ENCODE measurements around the gene TMC1.

Gene TMC1

GRCh38 chr9:72557549-72557948 is 36.1 kb downstream of the TMC1 start:
- no peaks in the 10 kb centered on the region for H3K36me3 ChIP-seq (replicated peaks; ENCODE audit: low read depth, low read length)
- H2AFZ ChIP-seq (ENCODE audit: low read depth, low read length) = no peak overlapping the region
- H3K27ac ChIP-seq (ENCODE audit: low read length) = no peak overlapping the region
- H3K4me1 ChIP-seq (ENCODE audit: low read length) = no peaks in the 10 kb centered on the region
- H3K4me3 ChIP-seq (ENCODE audit: low read length) = no peak overlapping the region
- no peaks in the 10 kb centered on the region for H3K27me3 ChIP-seq (ENCODE audit: low read depth, low read length)
- H3K9ac ChIP-seq (ENCODE audit: low read length) = no peak overlapping the region
- no peak overlapping the region for H3K4me2 ChIP-seq (ENCODE audit: low read length)
- H3K9me3 ChIP-seq (ENCODE audit: insufficient read depth, low read length) = no peaks in the 10 kb centered on the region
- no peaks in the 10 kb centered on the region for H3K79me2 ChIP-seq (ENCODE audit: low read length)
- no peak for TF ChIP-seq CTCF (IDR thresholded peaks at IDR 0.05; ENCODE audit: low read depth, low read length)
- no peak for TF ChIP-seq EZH2phosphoT487 (IDR thresholded peaks at IDR 0.05; ENCODE audit: low read depth)
- no peaks in the 10 kb centered on the region for H4K20me1 ChIP-seq (ENCODE audit: insufficient read depth, low read length)

DNA sequence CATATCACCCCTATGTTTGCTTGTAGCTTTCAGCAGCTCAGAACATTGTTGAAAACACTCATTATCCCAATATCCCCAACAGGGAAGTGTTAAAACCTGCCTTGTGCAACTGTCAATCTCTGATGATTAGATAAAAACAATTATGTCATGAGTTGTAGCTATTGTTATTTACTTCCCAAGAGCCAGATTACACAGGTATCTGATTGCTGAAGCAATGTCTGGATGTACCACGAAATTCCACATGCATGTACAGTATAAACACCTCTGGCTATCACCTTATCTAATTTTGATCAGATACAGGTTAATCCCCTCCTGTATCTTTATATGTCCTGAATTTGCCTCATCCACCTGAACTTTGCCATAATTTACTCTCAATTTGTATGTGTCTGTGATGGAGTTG is 38.7 kb downstream of the TMC1 start:
- Histone ChIP-seq H4K20me1 (ENCODE audit: insufficient read depth, low read length) (no peaks in the 10 kb centered on the region), H2AFZ (ENCODE audit: low read depth, low read length) (no peak overlapping the region), H3K9ac (ENCODE audit: low read length) (no peak overlapping the region), H3K27ac (ENCODE audit: low read length) (no peak overlapping the region), H3K79me2 (ENCODE audit: low read length) (no peaks in the 10 kb centered on the region), H3K4me2 (ENCODE audit: low read length) (no peak overlapping the region), H3K36me3 (replicated peaks; ENCODE audit: low read depth, low read length) (no peaks in the 10 kb centered on the region), H3K4me3 (ENCODE audit: low read length) (no peak overlapping the region), H3K27me3 (ENCODE audit: low read depth, low read length) (no peaks in the 10 kb centered on the region), H3K4me1 (ENCODE audit: low read length) (peaks cover 9% of the 10 kb centered on the region), H3K9me3 (ENCODE audit: insufficient read depth, low read length) (no peaks in the 10 kb centered on the region)
- no peak for TF ChIP-seq CTCF (IDR thresholded peaks at IDR 0.05; ENCODE audit: low read depth, low read length)
- TF ChIP-seq EZH2phosphoT487 (IDR thresholded peaks at IDR 0.05; ENCODE audit: low read depth) = no peak

DNA sequence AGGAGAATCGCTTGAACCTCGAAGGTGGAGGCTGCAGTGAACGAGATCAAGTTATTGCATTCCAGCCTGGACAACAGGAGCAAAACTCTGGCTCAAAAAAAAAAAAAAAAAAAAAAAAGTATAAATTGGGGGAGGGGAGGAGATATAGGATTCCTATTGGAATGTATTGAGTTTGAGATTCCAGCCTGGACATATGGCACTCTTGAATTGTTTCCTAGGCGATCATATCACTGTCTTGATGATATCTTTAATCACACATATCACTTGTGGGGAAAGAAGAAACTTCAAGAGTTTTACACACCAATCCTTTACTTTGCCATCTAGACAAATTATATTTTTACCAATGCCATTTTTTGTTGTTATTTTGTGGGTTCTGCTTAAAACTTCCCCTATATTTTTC is 42.4 kb downstream of the TMC1 start:
- no peak for TF ChIP-seq CTCF (IDR thresholded peaks at IDR 0.05; ENCODE audit: low read depth, low read length)
- no peak for TF ChIP-seq EZH2phosphoT487 (IDR thresholded peaks at IDR 0.05; ENCODE audit: low read depth)
- no peaks in the 10 kb centered on the region for H3K9me3 ChIP-seq (ENCODE audit: insufficient read depth, low read length)
- H3K27ac ChIP-seq (ENCODE audit: low read length) = no peak overlapping the region
- H2AFZ ChIP-seq (ENCODE audit: low read depth, low read length) = no peak overlapping the region
- no peaks in the 10 kb centered on the region for H3K36me3 ChIP-seq (replicated peaks; ENCODE audit: low read depth, low read length)
- no peak overlapping the region for H3K4me2 ChIP-seq (ENCODE audit: low read length)
- H3K9ac ChIP-seq (ENCODE audit: low read length) = no peak overlapping the region
- no peaks in the 10 kb centered on the region for H3K79me2 ChIP-seq (ENCODE audit: low read length)
- H3K27me3 ChIP-seq (ENCODE audit: low read depth, low read length) = no peaks in the 10 kb centered on the region
- peaks cover 11% of the 10 kb centered on the region for H3K4me1 ChIP-seq (ENCODE audit: low read length)
- H4K20me1 ChIP-seq (ENCODE audit: insufficient read depth, low read length) = no peaks in the 10 kb centered on the region
- H3K4me3 ChIP-seq (ENCODE audit: low read length) = no peak overlapping the region

- no peak overlapping the region for H3K27ac ChIP-seq (ENCODE audit: low read length)
- H2AFZ ChIP-seq (ENCODE audit: low read depth, low read length) = no peak overlapping the region
These were observed 43.3 kb downstream of the TMC1 start for GRCh38 chr9:72564479-72565281.

More at GRCh38 chr9:72564479-72565281, 43.3 kb downstream of the TMC1 start:
- Histone ChIP-seq H3K79me2 (ENCODE audit: low read length) (no peaks in the 10 kb centered on the region), H3K4me1 (ENCODE audit: low read length) (peaks cover 11% of the 10 kb centered on the region), H4K20me1 (ENCODE audit: insufficient read depth, low read length) (no peaks in the 10 kb centered on the region), H3K9me3 (ENCODE audit: insufficient read depth, low read length) (no peaks in the 10 kb centered on the region), H3K36me3 (replicated peaks; ENCODE audit: low read depth, low read length) (no peaks in the 10 kb centered on the region), H3K4me3 (ENCODE audit: low read length) (no peak overlapping the region), H3K27me3 (ENCODE audit: low read depth, low read length) (no peaks in the 10 kb centered on the region), H3K9ac (ENCODE audit: low read length) (no peak overlapping the region), H3K4me2 (ENCODE audit: low read length) (no peak overlapping the region)
- TF ChIP-seq CTCF (IDR thresholded peaks at IDR 0.05; ENCODE audit: low read depth, low read length) (no peak), EZH2phosphoT487 (IDR thresholded peaks at IDR 0.05; ENCODE audit: low read depth) (no peak)

All from OCI-LY3 (cell line).